NCI-H1930 (cell line): Measurements from ENCODE around the gene MGLL.
A peak's percentile ranks its signal among the peaks of the same experiment; 100 is the strongest.

Experiments
- DNase-seq, 2 experiments: peaks; one replicate each; lab custom pipeline; 2025; lab: John Stamatoyannopoulos, UW

MGLL gene

GRCh38 chr3:127674101-127674721, 148.1 kb downstream of the MGLL start:
- no peak for DNase-seq

- DNase-seq = no peak
Measured at GRCh38 chr3:127673191-127674100, 148.9 kb downstream of the MGLL start.

- peak; percentile 46 to 58 for DNase-seq
Measured at GRCh38 chr3:127672429-127673190, 149.7 kb downstream of the MGLL start, which contains the start of gene ABTB1. ABTB1 (plus strand) TSS chr3:127672952; CDS start chr3:127673026, 74 bp downstream.

- DNase-seq = no peak
Measured at GRCh38 chr3:127671523-127672428, 150.5 kb downstream of the MGLL start.

GRCh38 chr3:127670761-127671522, 151.4 kb downstream of the MGLL start:
- no peak for DNase-seq

- DNase-seq = no peak
Measured at GRCh38 chr3:127670229-127670559, 152.1 kb downstream of the MGLL start.

- DNase-seq = no peak
Measured at GRCh38 chr3:127669541-127670228, 152.6 kb downstream of the MGLL start.

- no peak for DNase-seq
Measured at GRCh38 chr3:127668906-127669305, 153.4 kb downstream of the MGLL start.

- DNase-seq = no peak
Measured at GRCh38 chr3:127667119-127667681, 155.1 kb downstream of the MGLL start.

- no peak for DNase-seq
Measured at GRCh38 chr3:127666676-127667075, 155.6 kb downstream of the MGLL start.

GRCh38 chr3:127665586-127665985, 156.7 kb downstream of the MGLL start:
- no peak for DNase-seq

- no peak for DNase-seq
Measured at GRCh38 chr3:127665165-127665564, 157.2 kb downstream of the MGLL start.

GRCh38 chr3:127663151-127663550, 159.2 kb downstream of the MGLL start:
- no peak for DNase-seq

- DNase-seq = no peak
Measured at GRCh38 chr3:127662001-127662469, 160.3 kb downstream of the MGLL start.

GRCh38 chr3:127661600-127661999, 160.7 kb downstream of the MGLL start:
- DNase-seq = no peak

- no peak for DNase-seq
Measured at GRCh38 chr3:127660621-127661251, 161.6 kb downstream of the MGLL start.

- DNase-seq = no peak
Measured at GRCh38 chr3:127658234-127658633, 164.1 kb downstream of the MGLL start.

- DNase-seq = no peak
Measured at GRCh38 chr3:127656906-127657305, 165.4 kb downstream of the MGLL start.

- no peak for DNase-seq
Measured at GRCh38 chr3:127655641-127656040, 166.7 kb downstream of the MGLL start.
